Measurements from ENCODE around the gene PHLPP1. TPM values are rescaled to one million over a fixed set of nuclear protein-coding genes. Genes with fewer than 3 reads are reported as not detected.
A peak's percentile ranks its signal among the peaks of the same experiment; 100 is the strongest.

Gene PHLPP1
- total RNA-seq, 2 experiments from 2014 or later = 6.8 to 7.1 TPM

GRCh38 chr18:62716619-62717168 is 1.4 kb downstream of the PHLPP1 start:
- Histone ChIP-seq H3K36me3 (ENCODE audit: insufficient read depth, low read length) (no peaks in the 10 kb centered on the region), H3K27me3 (ENCODE audit: control insufficient read depth in 1 of 2, insufficient read depth in 2 of 2, low read length in 2 of 2) (no peaks in the 10 kb centered on the region), H3K27ac (ENCODE audit: low read depth in 1 of 2, low read length in 2 of 2) (no peak overlapping the region), H3K9me3 (ENCODE audit: control insufficient read depth in 1 of 2, insufficient read depth in 1 of 2, low read length in 2 of 2) (no peaks in the 10 kb centered on the region), H3K4me1 (ENCODE audit: insufficient read depth, low read length) (peaks cover 15% of the 10 kb centered on the region), H3K4me3 (ENCODE audit: low read length) (peak overlapping the region; percentile 56)
- ChIA-PET POLR2A (interaction anchor here (0.9 to 3.7 kb wide), 8 partner anchors 15 to 722 kb away, joined by 5 to 27 read pairs (median 9); partner anchors contain the start of genes VPS4B and ZCCHC2), CTCF (interaction anchor here (2.8 kb wide), 1 partner anchor 266 kb away, joined by 17 read pairs; no protein-coding TSS in a partner anchor)
- Mint-ChIP-seq H3K27ac (peak overlapping the region; percentile 76), H3K9me3 (no peaks in the 10 kb centered on the region), H3K4me1 (ENCODE audit: low read depth) (peaks cover 30% of the 10 kb centered on the region), H3K4me3 (peak overlapping the region; percentile 91), H3K36me3 (ENCODE audit: low read depth) (peaks cover 5% of the 10 kb centered on the region), H3K27me3 (no peaks in the 10 kb centered on the region)
- no peak for TF ChIP-seq CTCF (IDR thresholded peaks at IDR 0.05)
- intact Hi-C loops (cut with DNase I, micrococcal nuclease) = loop anchor here (5.0 to 10.0 kb wide), 8 partner anchors 66 to 706 kb away; partner anchors contain the start of genes PIGN (in 2 of the 2), RELCH (in 2 of the 2), KDSR (in 1 of the 2) and VPS4B (in 1 of the 2)
- ATAC-seq (ENCODE audit: poor library complexity) (no peak), DNase-seq (peak; percentile 3 to 82 (median 33))

GRCh38 chr18:62717169-62717924 is 2.0 kb downstream of the PHLPP1 start:
- DNase-seq = peak in 13 of 14 experiments; percentile 20 to 73 (median 38)
- Histone ChIP-seq H3K4me1 (ENCODE audit: insufficient read depth, low read length) (peaks cover 15% of the 10 kb centered on the region), H3K4me3 (ENCODE audit: low read length) (peak overlapping the region; percentile 56), H3K36me3 (ENCODE audit: insufficient read depth, low read length) (no peaks in the 10 kb centered on the region), H3K27ac (ENCODE audit: low read depth in 1 of 2, low read length in 2 of 2) (no peak overlapping the region), H3K27me3 (ENCODE audit: control insufficient read depth in 1 of 2, insufficient read depth in 2 of 2, low read length in 2 of 2) (no peaks in the 10 kb centered on the region), H3K9me3 (ENCODE audit: control insufficient read depth in 1 of 2, insufficient read depth in 1 of 2, low read length in 2 of 2) (no peaks in the 10 kb centered on the region)
- H3K4me1 Mint-ChIP-seq (ENCODE audit: low read depth) = peaks cover 30% of the 10 kb centered on the region
- H3K27me3 Mint-ChIP-seq = no peaks in the 10 kb centered on the region
- intact Hi-C loops (cut with DNase I, micrococcal nuclease) = loop anchor here (5.0 to 10.0 kb wide), 8 partner anchors 65 to 705 kb away; partner anchors contain the start of genes PIGN (in 2 of the 2), RELCH (in 2 of the 2), KDSR (in 1 of the 2) and VPS4B (in 1 of the 2)
- ATAC-seq (ENCODE audit: poor library complexity) = peak; percentile 35
- no peaks in the 10 kb centered on the region for H3K9me3 Mint-ChIP-seq
- no peak for TF ChIP-seq CTCF (IDR thresholded peaks at IDR 0.05)
- ChIA-PET POLR2A (interaction anchor here (3.3 to 3.7 kb wide), 2 partner anchors 191 to 264 kb away, joined by 12 to 27 read pairs; no protein-coding TSS in a partner anchor), CTCF (no interaction called here)
- peak overlapping the region; percentile 91 for H3K4me3 Mint-ChIP-seq
- peaks cover 5% of the 10 kb centered on the region for H3K36me3 Mint-ChIP-seq (ENCODE audit: low read depth)
- H3K27ac Mint-ChIP-seq = peak overlapping the region; percentile 76

DNA sequence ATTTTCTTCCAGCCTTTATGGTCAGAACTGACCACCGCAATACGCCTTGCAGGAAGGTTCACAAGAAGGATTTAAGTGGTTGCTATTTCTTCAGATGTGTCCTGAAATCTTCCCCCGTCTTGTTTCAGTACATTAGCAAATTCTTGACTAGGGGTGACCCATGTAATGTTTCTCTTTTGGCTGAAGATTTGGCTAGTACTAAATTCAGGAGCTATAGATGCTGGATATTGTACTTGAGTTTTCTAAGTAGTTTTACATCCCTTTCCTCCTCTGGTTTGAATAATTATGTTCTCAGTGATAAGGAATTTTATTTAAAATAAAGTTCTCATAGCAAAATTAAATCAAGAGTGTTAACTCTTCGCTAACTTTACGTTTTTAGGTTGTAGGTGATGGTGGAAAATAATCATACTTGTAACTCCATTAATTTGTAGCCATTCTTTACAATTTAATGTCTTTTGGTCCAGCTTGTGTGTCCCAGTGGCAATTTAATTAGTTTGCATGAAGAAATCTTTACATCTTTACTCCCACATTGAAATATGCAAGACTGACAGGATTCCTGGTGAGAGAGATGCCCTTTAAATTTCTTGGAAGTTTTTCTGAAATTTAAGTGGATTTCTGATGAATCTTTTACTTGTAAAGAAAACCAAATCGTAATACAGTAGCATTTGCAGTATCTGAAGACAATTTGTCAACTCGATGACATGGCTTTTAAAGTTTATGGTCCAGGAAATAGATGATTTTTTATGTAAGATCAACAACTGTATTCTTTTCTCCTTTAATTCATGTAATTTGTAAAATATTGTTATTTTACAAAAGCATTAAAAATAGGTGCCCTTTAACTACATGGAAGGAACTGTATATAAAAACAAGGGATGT is 2.8 kb downstream of the PHLPP1 start:
- intact Hi-C loops (cut with DNase I, micrococcal nuclease) = loop anchor here (5.0 to 10.0 kb wide), 8 partner anchors 64 to 704 kb away; partner anchors contain the start of genes PIGN (in 2 of the 2), RELCH (in 2 of the 2), KDSR (in 1 of the 2) and VPS4B (in 1 of the 2)
- no peaks in the 10 kb centered on the region for H3K9me3 Mint-ChIP-seq
- ChIA-PET POLR2A (no interaction called here), CTCF (no interaction called here)
- no peak for TF ChIP-seq CTCF (IDR thresholded peaks at IDR 0.05)
- peaks cover 15% of the 10 kb centered on the region for H3K4me1 ChIP-seq (ENCODE audit: insufficient read depth, low read length)
- H3K27me3 ChIP-seq (ENCODE audit: control insufficient read depth in 1 of 2, insufficient read depth in 2 of 2, low read length in 2 of 2) = no peaks in the 10 kb centered on the region
- H3K36me3 ChIP-seq (ENCODE audit: insufficient read depth, low read length) = no peaks in the 10 kb centered on the region
- peak overlapping the region; percentile 56 for H3K4me3 ChIP-seq (ENCODE audit: low read length)
- peaks cover 30% of the 10 kb centered on the region for H3K4me1 Mint-ChIP-seq (ENCODE audit: low read depth)
- DNase-seq (no peak), ATAC-seq (ENCODE audit: poor library complexity) (no peak)
- peak overlapping the region; percentile 76 for H3K27ac Mint-ChIP-seq
- H3K9me3 ChIP-seq (ENCODE audit: control insufficient read depth in 1 of 2, insufficient read depth in 1 of 2, low read length in 2 of 2) = no peaks in the 10 kb centered on the region
- peak overlapping the region; percentile 91 for H3K4me3 Mint-ChIP-seq
- H3K36me3 Mint-ChIP-seq (ENCODE audit: low read depth) = peaks cover 5% of the 10 kb centered on the region
- H3K27me3 Mint-ChIP-seq = no peaks in the 10 kb centered on the region
- H3K27ac ChIP-seq (ENCODE audit: low read depth in 1 of 2, low read length in 2 of 2) = no peak overlapping the region
